NCI-H748 treated with DMSO at 0.1 percent for 48 hours (cell line): ENCODE measurements around the gene SPEN.

Source experiments
- DNase-seq: peaks from one replicate; lab custom pipeline; 2025; lab: John Stamatoyannopoulos, UW

The SPEN gene

GRCh38 chr1:15947382-15948090, 100.0 kb downstream of the SPEN start:
- DNase-seq: no peak

- DNase-seq: no peak
Measured at GRCh38 chr1:15948091-15948591, 100.6 kb downstream of the SPEN start.

GRCh38 chr1:15948595-15949452, 101.3 kb downstream of the SPEN start:
- no peak for DNase-seq

- DNase-seq: no peak
Measured at GRCh38 chr1:15949453-15950245, 102.1 kb downstream of the SPEN start.

- DNase-seq: no peak
Measured at GRCh38 chr1:15950302-15950701, 102.8 kb downstream of the SPEN start.

GRCh38 chr1:15950763-15951295, 103.3 kb downstream of the SPEN start:
- no peak for DNase-seq

GRCh38 chr1:15951341-15952153, 104.0 kb downstream of the SPEN start:
- no peak for DNase-seq

- DNase-seq: no peak
Measured at GRCh38 chr1:15952317-15953258, 105.1 kb downstream of the SPEN start.

GRCh38 chr1:15953294-15953771, 105.8 kb downstream of the SPEN start:
- no peak for DNase-seq

- DNase-seq: peak; percentile 75
Measured at GRCh38 chr1:15953791-15954241, 106.3 kb downstream of the SPEN start.

GRCh38 chr1:15954316-15954715, 106.8 kb downstream of the SPEN start:
- no peak for DNase-seq

GRCh38 chr1:15955552-15955951, 108.0 kb downstream of the SPEN start:
- no peak for DNase-seq

- DNase-seq: no peak
Measured at GRCh38 chr1:15956150-15956549, 108.6 kb downstream of the SPEN start.

- DNase-seq: no peak
Measured at GRCh38 chr1:15957221-15958095, 110.0 kb downstream of the SPEN start.

- DNase-seq: no peak
Measured at GRCh38 chr1:15958111-15958510, 110.6 kb downstream of the SPEN start.

- DNase-seq: no peak
Measured at GRCh38 chr1:15958793-15959192, 111.3 kb downstream of the SPEN start.

GRCh38 chr1:15959424-15959823, 111.9 kb downstream of the SPEN start:
- DNase-seq: no peak

GRCh38 chr1:15959827-15960446, 112.4 kb downstream of the SPEN start:
- DNase-seq: no peak
